GM18951 (cell line): ENCODE measurements around the gene GALM.

ENCODE experiments used
- POLR2A ChIP-seq: IDR thresholded peaks from 4 replicates; pipeline ENCODE4 v1.6.1; 2011; ENCODE audit warnings: mild to moderate bottlenecking; ENCODE audit not compliant: insufficient read length, insufficient read depth; ENCODE audit errors: extremely low read depth
- in situ Hi-C: fragments of 300-500 bp; cut with MboI; formaldehyde crosslinking; loops from one replicate; pipeline ENCODE4 v1.12.0; 2022; ENCODE audit warnings: low sequenced_read_pairs, mixed read lengths, inconsistent platforms; ENCODE audit not compliant: unreplicated experiment

GALM gene

DNA sequence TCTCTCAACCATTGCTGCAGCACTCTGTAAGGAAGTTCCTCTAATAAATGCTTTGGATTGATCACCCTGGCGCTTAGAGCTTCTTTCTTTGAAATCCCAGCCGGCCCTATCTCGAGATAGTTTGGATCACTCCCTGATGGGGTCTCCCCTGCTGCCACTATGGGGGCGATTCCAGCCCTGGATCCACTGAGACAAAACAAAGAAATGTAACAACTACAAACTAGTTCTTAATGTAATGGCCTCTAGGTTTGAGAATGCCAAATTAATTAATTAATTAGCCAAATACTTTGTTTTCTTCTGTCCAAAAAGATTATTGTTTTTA lies 70.0 kb downstream of the GALM start:
- in situ Hi-C loops = loop anchor here (25.0 kb wide), 1 partner anchor 424 kb away; no protein-coding TSS in a partner anchor

DNA sequence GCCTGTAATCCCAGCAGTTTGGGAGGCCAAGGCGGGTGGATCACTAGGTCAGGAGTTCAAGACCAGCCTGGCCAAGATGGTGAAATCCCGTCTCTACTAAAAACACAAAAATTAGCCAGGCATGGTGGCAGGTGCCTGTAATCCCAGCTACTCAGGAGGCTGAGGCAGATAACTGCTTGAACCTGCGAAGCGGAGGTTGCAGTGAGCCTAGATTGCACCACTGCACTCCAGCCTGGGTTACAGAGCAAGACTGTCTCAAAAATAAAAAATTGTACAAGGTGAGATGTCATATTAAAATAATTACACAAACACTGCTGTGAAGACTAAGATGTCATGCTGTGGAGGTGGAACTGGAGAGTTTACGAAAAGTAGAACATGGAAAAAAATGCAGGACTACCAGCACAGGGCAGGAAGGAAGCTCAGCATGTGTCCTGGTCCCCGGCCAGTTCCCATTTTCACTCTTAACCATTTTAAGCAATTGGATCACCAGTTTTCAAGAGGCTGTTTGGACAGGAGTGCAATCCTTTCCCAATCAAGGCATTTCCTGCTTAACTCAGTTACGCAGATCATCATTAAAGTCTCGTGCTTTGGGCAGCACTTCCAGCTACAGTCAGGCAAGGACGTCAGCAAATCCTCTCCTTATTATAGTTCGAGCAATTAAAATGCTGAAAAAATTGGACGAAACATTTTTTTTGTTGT lies 71.2 kb downstream of the GALM start:
- in situ Hi-C loops = loop anchor here (25.0 kb wide), 1 partner anchor 425 kb away; no protein-coding TSS in a partner anchor

More for the DNA sequence above, 70.0 kb downstream of the GALM start:
- TF ChIP-seq POLR2A = no peak

DNA sequence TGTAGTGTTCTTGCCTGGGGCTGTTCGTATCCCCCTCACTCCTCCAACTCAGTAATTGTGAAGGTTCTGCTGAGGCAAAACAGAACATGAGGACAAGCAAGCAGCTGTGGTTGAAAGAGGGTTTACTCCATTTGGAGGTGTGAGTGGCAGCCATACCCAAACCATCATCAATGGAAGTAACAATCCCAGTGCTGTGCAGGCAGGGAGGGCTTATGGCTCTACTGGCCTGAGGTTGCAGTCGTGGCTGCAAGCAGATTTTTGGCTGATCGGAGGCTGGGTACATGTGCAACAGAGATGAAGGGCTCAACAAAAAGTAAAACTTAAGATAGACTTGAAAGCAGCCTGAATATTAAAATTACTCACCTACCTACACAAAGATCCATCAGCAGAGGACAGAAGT lies 72.0 kb downstream of the GALM start:
- in situ Hi-C loops = loop anchor here (25.0 kb wide), 1 partner anchor 426 kb away; no protein-coding TSS in a partner anchor
- no peak for TF ChIP-seq POLR2A

DNA sequence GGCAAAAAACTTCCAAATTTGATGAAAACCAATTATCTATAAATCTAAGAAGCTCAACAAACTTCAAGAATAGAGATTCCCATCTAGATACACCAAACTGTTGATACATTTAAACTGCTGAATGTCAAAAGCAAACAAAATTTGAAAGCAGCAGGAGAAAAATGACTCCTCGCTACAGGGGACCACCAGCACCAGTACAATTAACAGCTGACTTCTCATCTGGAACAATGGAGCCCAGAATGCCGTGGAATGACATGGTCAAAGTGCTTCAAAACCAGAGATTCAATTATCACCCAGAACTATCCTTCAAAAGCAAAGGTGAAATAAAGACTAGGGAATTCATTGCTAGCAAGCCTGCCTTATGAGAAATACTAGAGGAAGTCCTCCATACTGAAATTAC lies 73.6 kb downstream of the GALM start:
- no peak for TF ChIP-seq POLR2A
- in situ Hi-C loops = loop anchor here (25.0 kb wide), 1 partner anchor 427 kb away; no protein-coding TSS in a partner anchor

DNA sequence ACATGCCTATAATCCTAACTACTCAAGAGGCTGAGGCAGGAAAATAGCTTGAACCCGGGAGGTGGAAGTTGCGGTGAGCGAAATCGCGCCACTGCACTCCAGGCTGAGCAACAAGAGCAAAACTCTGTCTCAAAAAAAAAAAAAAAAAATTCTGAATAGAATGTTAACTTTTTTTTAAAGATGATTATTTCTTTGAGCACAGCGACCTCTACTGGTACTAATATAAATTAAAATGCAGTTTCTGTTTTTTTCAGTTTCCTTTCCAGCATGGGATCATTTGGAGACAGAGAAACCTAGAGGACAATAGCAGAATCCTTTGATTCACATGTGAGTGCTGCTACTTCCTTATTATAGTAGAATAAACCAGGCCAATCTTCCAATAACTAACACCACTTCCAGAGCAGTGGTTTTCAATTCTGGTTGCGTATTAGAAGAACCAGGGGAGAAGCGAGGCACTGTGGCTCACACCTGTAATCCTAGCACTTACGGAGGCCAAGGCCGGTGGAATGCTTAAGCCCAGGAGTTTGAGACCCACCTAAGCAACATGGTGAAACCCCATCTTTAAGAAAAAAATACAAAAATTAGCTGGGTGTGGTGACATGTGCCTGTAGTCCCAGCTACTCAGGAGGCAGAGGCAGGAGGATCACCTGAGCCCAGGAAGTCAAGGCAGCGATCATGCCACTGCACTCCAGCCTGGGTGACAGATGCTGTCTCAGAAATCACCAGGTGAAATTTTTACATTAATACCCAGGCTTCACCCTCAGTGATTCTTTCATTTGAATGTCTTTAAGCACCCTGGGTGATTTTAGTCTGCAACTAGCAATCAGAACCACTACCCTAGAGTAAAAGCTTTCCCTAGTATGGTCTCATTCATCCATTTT lies 75.2 kb downstream of the GALM start:
- in situ Hi-C loops = loop anchor here (10.0 to 25.0 kb wide), 2 partner anchors 136 to 429 kb away; partner anchors contain the start of gene HNRNPLL

DNA sequence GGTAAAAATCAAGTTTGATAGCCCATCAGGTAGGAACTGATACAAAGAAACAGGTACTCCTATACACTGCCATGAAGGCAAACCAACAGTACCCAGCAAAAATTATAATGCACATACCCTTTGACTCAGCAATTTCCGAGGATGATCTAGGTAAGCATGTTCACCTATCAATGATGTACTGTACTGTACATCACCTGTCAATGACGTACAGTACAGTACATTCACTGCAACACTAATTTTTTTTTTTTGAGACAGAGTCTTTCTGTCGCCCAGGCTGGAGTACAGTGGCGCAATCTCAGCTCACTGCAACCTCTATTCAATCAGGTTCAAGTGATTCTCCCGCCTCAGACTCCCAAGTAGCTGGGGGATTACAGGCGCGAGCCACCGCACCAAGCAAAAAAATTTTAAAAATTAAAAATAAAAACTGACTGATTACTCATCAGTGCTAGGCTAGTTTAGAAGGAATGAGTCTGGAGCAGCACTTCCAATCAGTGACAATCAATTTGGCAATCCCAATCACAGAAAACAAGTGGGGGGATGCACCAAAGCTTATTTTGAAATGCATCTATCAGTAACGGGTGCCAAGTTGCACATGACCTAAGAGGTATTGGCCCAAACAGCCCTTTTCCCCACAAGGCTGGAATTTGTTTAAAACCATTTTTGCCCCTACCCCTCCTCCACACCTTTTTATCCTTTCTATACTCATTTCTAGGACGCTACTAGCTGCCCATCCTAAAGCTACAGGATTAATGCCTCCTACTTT lies 77.1 kb downstream of the GALM start:
- no peak for TF ChIP-seq POLR2A

More for the DNA sequence above, 75.2 kb downstream of the GALM start:
- no peak for TF ChIP-seq POLR2A

DNA sequence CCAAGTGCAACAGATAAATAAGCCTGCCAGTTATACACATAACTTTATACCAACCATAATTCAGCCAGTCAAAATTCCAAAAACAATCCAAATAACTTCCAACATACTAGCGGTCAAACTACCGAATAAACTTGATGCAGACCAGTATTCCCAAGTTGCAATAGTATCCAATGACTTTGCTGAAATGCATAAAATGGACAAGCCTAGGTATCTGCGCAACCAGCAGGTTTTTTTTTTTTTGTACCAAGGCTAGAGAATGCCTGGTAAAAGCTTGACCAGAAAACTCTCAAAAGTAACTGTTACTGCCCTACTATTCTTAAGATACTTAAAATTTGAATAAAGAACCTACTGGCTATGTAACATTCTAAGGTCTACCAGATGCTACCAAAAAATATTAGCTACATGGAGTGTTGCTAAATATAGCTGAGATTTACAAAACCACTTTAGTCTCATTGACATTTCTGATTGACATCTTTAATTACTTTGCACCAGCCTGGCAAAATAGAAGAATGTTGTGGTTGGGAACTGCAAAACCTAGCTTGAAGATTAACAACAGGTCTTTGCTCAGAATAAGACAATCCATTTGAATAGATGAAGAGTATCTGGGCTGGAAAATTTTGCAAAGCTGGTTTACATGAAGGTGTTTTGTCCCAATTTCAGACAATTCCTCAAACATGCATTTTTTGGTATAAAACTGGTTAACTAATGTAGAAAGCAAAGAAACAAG lies 77.9 kb downstream of the GALM start:
- in situ Hi-C loops = loop anchor here (10.0 to 25.0 kb wide), 2 partner anchors 139 to 432 kb away; partner anchors contain the start of gene HNRNPLL
- no peak for TF ChIP-seq POLR2A

More for the DNA sequence above, 77.1 kb downstream of the GALM start:
- in situ Hi-C loops = loop anchor here (10.0 to 25.0 kb wide), 2 partner anchors 138 to 431 kb away; partner anchors contain the start of gene HNRNPLL

DNA sequence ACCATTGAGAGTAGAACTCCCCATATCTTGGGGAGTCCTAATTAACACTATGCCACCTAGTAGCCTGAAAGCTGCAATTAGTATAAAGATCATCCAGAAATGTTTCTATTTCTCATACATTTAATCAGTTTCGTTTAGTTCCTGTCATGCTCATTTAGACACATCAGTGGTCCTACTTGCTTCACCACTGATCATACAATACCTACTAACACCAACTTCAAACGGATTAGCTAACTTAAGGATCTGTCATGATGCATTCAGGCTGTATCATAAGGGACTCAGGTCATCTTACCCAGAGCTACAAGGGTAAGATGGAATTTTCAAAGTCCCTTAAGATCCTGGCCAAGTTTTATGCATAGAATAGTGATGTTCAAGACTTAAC lies 78.5 kb downstream of the GALM start:
- in situ Hi-C loops = loop anchor here (10.0 to 25.0 kb wide), 2 partner anchors 140 to 432 kb away; partner anchors contain the start of gene HNRNPLL
- no peak for TF ChIP-seq POLR2A

DNA sequence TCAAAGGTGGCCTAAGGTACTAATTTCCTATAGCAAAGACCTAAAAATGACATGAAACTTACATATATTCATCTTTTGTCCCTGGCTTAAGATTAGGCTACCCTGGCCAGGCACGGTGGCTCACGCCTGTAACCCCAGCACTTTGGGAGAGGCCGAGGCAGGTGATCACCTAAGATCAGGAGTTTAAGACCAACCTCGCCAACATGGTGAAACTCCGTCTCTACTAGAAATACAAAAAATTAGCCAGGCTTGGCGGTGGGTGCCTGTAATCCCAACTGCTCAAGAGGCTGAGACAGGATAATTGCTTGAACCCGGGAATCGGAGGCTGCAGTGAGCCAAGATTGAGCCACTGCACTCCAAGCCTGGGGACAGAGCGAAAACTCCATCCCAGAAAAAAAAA lies 79.4 kb downstream of the GALM start:
- in situ Hi-C loops = loop anchor here (10.0 to 25.0 kb wide), 2 partner anchors 140 to 433 kb away; partner anchors contain the start of gene HNRNPLL
- no peak for TF ChIP-seq POLR2A

DNA sequence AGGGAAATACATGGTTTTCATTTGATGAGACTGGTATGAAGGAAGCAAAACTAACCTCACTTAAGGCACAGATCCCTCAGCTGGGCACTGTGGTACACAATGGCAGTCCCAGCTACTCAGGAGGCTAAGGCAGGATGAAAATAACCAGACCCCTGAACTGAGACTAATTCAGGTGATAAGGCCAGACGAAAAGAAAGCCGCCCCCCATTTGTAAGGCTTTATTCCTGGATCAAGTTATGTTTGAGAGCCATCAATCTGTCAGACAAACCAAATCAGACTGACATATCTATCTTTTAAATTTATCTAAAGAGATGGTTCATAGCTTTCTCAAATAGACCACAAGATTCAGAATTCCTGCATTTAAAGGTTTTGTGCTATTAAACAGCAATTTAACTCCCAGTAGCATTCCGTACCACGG lies 81.1 kb downstream of the GALM start:
- TF ChIP-seq POLR2A = no peak
- in situ Hi-C loops = loop anchor here (10.0 to 25.0 kb wide), 2 partner anchors 142 to 435 kb away; partner anchors contain the start of gene HNRNPLL

DNA sequence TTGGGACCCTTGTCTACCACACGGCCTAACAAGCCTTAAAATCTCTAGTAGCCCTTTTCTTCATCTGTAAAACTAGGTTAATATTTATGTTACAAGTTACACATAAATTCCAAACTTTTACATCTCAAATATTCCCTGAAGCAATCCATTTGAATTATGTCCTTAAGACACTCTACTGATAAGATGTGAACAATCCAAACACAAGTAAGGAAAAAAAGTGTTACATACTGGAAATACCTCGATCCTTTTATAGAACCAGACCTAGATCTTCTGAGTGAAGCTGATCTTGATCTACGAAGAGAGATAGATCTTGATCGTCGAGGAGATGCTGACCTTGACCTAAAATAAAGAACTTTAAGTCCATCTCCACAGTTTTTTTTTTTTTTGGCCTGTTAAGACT lies 81.9 kb downstream of the GALM start:
- TF ChIP-seq POLR2A = no peak
- in situ Hi-C loops = loop anchor here (10.0 to 25.0 kb wide), 2 partner anchors 143 to 436 kb away; partner anchors contain the start of gene HNRNPLL

DNA sequence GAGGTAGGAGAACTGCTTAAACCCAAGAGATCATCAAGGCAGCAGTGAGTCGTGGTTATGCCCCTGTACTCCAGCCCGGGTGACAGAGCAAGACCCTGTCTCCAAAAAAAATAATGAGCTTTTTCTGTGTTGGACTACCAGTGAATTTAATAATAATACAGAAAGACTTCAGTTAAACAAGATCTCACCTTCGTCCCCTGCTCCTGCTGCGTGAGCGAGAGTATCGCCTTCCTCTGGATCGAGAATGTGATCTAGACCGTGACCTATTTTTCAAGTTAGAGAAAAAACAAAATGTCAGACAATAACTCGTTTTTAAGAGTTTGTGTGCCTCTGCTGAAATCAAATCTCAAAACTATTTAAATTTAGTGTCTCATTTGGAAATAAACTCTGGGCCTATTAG lies 82.5 kb downstream of the GALM start:
- in situ Hi-C loops = loop anchor here (10.0 to 25.0 kb wide), 2 partner anchors 144 to 436 kb away; partner anchors contain the start of gene HNRNPLL
- no peak for TF ChIP-seq POLR2A
